GM20000 (cell line): ENCODE measurements around the gene BRINP3.
"Not testable (repeated sequence)": the region's sequence is repeated elsewhere in the genome, so short reads cannot be mapped to it uniquely, and the experiment has no call there.

ENCODE experiments used
- DNase-seq: peaks from one replicate; pipeline ENCODE4 v3.0.0; 2012; ENCODE audit warnings: low spot score
- TF ChIP-seq, protein P1 (sequence below): IDR thresholded peaks from 2 replicates; pipeline ENCODE4 v1.5.1; 2012; ENCODE audit warnings: mild to moderate bottlenecking, control low read depth; ENCODE audit errors: extremely low read depth, missing control alignments

The BRINP3 gene

DNA sequence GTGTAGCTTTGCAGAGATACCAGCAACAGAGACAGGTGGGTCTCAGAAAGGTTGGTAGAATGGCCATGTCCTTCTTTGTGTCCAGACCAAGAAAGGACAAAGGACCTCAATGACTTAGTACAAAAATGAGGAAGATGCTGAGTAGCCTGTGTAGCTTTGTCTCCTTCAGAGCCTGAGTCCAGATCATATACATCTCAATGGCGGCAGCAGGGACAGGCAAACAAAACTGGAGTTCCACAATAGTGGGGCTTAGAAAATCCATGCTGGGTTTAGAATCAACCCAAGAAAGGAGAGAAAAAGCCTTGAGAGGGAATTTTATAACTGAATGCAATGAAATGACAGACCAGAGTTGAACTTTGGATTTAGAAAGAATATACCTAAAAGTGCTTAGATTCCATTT is 339.0 kb downstream of the BRINP3 start:
- DNase-seq: no peak
- TF ChIP-seq, protein P1, sequence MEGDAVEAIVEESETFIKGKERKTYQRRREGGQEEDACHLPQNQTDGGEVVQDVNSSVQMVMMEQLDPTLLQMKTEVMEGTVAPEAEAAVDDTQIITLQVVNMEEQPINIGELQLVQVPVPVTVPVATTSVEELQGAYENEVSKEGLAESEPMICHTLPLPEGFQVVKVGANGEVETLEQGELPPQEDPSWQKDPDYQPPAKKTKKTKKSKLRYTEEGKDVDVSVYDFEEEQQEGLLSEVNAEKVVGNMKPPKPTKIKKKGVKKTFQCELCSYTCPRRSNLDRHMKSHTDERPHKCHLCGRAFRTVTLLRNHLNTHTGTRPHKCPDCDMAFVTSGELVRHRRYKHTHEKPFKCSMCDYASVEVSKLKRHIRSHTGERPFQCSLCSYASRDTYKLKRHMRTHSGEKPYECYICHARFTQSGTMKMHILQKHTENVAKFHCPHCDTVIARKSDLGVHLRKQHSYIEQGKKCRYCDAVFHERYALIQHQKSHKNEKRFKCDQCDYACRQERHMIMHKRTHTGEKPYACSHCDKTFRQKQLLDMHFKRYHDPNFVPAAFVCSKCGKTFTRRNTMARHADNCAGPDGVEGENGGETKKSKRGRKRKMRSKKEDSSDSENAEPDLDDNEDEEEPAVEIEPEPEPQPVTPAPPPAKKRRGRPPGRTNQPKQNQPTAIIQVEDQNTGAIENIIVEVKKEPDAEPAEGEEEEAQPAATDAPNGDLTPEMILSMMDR: no peak

- TF ChIP-seq, protein P1: no peak
- DNase-seq: no peak
Measured at GRCh38 chr1:190138266-190138665, 339.4 kb downstream of the BRINP3 start.

DNA sequence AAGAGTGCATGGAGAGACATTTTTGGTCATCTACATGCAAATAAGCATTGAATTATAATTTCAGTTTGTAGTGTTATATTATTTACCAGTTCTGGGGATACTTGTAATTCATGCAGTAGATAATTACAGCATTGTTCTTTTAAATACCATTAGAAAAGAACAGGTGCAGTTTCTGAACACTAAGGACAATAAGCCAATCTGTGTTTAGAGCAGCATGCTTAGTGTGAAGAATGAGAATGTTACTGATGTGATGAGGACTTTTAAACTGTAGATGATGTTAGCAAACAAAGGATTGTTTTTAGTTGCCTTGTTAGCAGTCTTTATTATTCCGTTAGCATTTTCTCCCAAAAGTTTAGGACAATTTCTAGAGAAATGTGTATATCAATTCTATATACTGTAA is 348.3 kb downstream of the BRINP3 start:
- DNase-seq: no peak
- TF ChIP-seq, protein P1: no peak

DNA sequence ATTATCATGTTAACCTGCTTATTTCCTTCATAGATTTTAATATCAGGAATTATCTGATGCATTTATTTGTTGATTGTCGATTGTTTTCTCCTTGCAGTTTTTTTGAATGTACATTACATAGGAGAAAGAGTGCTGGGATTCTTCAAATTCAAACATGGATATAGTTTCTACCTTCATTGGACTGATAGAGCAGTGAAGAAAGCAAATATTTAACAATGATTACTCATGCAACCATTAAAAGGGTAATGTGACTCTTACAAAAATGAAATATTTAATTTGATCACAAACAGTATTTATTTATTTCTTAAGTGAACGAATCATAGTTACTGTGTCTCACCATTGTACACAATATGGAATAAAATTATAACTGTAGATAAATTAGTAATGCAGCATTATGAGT is 350.9 kb downstream of the BRINP3 start:
- TF ChIP-seq, protein P1: no peak
- no peak for DNase-seq

DNA sequence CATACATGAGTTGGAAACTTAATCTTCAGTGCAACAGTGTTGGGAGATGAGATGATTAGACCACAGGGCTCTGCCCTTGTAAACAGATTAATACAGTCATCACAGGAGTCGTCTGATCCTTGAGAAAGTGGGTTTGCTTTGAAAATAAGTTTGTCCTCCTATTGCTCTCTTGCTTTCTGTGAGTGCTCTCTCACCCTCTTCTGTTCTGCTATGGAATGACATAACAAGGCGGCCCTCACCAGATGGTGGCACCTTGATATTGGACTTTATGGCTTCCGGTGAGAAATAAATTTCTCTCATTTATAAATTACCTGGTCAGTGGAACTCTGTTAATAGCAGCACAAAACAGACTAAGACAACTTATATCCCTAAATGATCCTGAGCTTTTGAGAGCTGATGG is 353.6 kb downstream of the BRINP3 start:
- DNase-seq: no peak
- TF ChIP-seq, protein P1: no peak

- DNase-seq: not testable (repeated sequence)
Measured at GRCh38 chr1:190120564-190120963, 357.1 kb downstream of the BRINP3 start.

DNA sequence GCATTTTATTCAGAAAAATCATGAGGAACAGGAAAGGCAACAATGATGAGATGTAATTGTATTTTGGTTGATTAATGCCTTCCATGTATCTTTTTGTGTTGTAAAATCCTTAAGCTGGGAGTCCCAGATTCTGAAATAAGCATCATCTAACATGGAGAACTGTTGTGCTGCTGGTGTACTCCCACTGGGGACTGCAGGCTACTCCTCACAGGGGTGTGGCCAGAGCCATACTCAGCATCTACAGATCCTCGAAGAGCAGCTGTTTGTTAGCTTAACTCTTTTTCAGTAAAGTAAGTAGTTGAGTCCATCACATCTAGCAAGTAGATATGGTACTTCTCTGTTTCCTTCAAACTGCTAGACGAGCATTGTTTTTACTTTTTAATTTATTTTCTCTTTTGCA is 358.0 kb downstream of the BRINP3 start:
- TF ChIP-seq, protein P1: no peak
- no peak for DNase-seq

- no peak for DNase-seq
Measured at GRCh38 chr1:190116921-190117320, 360.7 kb downstream of the BRINP3 start.

More at GRCh38 chr1:190116921-190117320, 360.7 kb downstream of the BRINP3 start:
- TF ChIP-seq, protein P1: no peak
